NCI-H1092 (cell line): ENCODE measurements around the gene CDH23.

Experiments used
- DNase-seq: peaks from one replicate; lab custom pipeline; 2025; lab: John Stamatoyannopoulos, UW

The CDH23 gene

DNA sequence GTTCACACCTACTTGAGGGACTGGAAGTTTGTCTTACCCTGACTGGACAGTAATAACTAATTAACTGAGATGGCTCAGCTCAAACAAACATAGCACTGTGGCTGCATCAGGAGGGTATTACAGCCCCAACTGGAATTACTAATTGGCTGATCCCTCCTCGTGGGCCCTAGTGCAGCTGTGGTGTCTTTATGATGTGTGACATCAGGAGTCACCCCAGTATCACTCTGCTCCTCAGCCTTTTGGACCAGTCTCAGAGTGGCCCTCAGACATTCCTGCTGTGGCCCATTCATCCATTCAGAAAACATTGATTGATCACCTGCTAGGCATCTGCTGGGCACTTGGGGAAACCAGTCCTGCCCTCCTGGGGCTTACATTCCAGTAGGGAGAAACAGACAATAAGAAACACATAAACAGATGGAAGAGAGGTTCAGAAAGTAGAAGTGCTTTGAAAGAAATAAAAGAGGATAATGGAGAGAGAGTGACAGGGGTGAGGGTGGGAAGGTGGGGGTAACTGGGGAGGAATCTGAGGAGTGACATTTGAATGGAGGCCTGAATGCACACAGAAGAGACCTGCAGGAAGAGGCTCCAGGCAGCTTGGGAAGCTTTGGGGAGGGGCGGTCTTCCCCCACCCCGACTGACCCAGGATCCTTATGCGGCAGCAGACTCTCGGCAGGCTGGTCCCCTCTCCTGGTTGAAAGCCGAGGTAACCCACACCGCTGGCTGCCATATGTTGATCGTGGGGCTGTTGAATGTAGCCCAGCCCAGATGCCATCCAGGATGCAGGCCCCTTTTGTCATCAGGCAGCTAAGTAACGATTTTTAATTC lies 209.7 kb downstream of the CDH23 start:
- DNase-seq, result no peak

DNA sequence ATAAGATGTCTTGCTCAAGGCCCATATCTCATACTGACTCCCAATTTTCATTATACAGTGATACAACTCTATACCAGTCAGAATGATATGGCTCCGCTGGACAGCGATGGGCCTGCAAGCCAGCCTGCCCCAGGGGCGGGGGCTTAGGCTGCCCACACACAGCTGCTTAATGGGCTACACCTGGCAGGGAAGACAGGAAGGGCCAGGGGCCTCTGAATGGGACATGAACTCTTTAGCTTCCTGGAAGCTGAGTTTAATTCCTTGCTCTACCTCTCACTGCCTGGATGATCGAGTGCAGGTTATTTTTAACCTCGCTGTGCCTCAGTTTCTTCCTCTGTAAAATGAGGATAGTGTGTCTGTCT lies 210.3 kb downstream of the CDH23 start:
- no peak for DNase-seq

DNA sequence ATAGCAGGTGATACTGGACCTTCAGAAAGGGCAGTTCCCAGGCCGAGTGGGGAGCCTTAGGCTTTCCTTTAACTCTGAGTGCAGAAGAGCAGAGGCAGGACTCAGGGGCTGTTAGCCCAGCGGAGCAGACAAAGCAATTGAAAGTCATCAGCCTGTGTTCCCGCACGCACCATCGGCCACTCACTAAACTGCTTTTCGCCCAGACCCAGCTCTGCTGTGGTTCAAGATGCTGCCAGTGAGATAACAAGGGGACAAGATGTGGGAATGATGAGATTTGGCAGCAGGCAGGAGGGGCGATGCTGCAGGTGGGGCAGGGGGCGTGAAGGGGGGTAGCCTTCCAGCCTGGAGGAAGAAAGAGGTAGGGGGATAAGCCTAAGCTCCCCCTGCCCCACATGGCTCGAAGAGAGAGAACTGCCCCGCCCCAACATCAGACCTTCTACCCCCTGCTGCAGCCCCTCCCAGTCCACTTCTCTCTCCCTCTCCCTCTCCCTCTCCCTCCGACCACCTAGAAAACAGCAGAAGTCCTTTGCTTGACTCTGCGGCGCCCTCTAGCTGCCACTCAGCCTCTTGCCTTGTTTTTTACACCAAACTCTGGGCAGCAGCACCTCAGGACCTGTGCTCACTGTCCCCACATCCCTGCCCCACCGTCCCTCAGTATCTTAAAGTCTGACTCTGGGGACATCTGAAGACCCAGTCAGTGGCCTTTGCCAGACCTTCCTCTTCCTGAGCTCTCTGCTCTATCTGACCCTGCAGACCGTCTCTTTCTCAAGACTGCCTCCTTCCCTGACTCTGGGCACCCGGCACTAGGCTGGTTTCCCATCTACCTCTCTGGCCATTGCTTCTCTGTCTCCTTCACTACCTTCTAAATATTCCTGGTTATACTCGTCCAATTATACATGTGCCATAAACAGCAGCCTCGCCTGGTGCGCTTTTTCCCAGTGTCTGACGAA lies 212.4 kb downstream of the CDH23 start:
- DNase-seq, result peak; percentile 23

DNA sequence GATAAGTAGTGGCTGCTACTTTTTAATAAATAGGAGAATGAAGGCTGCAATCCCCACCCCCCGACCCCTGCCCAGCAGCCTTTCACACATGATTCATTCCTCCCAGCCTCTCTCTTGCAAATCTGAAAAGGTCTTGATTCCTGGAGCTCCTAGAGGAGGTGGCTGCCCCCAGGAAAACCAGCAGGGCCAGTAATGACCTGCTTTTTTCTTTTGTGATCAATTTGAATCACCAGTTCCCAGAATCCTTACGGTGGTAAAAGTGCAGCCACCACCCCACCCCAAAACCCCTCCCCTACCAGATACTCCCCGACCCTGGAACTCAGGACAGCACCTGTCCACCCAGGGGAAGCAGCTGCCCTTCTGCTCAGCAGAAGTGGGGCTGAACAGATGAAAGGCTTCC lies 213.9 kb downstream of the CDH23 start:
- DNase-seq, result no peak

DNA sequence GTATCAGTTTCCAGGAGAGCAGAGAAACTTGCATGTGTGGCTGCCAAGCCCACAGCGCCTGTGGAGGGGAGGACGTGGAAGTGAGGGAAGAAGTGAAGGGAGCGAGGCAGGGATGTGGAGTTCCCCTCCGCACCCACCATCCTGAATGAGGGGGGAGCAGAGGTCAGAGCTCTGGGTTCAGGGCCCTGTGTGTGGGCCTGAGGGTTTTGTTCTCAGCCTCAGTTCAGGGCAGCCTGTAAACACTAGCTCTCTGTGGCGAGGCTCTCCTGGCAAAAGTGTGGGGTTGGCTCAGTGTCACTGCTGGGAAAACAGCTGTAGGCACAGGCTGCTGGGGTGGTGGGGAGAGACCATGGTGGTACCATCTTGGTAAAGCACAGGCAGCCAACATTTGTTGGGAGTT lies 214.4 kb downstream of the CDH23 start:
- no peak for DNase-seq

DNA sequence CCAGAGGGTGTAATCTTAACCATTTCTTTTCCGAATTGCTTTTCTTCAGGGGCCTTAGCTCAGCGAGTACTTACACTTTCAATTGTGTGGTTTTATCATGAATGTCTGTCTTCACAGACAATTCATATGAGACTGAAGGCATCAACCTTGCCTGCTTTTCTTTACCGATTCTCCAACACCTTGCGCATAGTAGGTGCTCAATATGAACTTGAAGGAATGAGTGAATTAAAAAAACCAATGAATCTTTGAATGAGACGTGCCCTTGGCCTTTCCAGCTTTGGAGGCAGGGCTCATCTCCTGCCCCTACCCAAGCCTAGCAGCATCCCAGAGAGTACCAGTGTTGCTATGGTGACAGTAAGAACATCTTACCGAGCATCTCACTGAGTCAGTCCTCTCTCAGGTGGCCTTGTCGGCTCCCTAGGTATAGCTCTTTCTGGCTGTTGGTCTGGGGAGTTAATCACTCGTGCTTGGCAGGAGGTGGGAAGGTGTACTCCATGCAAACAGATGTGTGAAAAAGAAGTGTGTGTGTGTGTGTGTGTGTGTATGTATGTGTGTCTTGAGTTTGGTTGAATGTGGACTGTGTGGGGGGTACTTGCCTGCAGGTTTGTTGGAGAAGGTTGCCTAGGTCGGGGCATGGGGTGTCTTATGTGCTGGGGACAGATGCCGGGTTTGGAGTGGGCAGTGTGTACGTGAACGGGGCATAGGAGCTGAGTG lies 215.1 kb downstream of the CDH23 start:
- no peak for DNase-seq

DNA sequence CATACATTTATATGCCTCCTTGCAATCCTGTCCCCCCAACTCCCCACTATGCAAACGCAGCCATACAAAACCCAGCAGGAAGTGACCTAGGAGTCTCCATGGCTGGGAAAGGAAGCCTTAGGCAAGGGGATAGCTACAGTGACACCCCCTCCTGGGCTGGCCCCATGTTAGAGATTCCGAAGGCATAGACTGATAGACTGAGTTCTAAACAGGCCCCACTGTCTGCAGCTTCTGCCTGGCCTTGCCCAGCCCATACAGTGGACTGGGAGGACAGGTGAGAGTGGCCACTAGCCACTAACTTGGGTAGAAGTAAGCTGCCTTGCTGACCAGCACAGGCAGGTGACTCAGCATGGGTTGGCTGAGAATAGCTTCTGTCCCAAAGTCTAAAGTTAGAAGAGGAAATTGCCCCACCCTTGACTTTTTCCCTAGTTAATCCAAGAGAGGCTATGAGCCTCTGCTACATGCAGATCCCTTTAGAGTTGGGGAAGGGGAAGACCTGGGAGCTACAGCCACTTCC lies 216.6 kb downstream of the CDH23 start:
- DNase-seq, result no peak

DNA sequence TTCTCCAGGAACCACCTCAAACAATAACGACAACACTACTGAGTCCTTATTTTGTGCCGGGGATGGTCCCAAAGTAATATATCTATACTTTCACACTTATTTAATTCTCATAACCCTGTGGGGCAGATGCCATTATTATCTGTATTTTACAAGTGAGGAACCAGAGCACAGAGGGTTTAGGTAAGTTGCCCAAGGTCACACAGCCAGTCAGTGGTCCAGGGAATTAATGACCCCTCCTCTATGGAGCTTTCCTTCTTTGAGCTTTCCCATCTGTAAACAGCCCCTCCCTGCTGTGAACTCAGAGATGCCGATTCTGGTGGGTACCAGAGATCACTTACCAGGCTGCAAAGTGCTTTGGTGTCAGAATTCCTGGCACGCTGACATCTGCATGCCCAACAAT lies 217.2 kb downstream of the CDH23 start:
- no peak for DNase-seq

DNA sequence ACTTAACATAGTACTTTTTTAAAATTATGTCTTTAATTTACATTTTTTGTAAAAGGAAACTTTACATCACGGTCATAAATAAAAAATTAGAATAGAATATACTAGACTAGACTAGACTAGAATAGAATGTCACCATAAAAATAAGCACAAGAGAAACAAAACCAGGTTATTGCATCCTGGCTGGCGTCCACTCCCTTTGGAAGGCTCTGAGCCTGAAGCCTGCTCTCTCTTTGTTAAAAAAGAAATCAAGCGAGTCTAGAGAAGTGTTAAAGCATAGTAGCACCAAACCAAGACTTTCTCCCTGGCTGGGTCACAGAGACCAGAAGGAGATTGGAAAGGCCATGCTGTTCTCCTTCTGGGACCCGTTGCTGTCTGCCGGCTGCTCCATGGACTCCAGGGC lies 218.2 kb downstream of the CDH23 start:
- DNase-seq, result no peak

DNA sequence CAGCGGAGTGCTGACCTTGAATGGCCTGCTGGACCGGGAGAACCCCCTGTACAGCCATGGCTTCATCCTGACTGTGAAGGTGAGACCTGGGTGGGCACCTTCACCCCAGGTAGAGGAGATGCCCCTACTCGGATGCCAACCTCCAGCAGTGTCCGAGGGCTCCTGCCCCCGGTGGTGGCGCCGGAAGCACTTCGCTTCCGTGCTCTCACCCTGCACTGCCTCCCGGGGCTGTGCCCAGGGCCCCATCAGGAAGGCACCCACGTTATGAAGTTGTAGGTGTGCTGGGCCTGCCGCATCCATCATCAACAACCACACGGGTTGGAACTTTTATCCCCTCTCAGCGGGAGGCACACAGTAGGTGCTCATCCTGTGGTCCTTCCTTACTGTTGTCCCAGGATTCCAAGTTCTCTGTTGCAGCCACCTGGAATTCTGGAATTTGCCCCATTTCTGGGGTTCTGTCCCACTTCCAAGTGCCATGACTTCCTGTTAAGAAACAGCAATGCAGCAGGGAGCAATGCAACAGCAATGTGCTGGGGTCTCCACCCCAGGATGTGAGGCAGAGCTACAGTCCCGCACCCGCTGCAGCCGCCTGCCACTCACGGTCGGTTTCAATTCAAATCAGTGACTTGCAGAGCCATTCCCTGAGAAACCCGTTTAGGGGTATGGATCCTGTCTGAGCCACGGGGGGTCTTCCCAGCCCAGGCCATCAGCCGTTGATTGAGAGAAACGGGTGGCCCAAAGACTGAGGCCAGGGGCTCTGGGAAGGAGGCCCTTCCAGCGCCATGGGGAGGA lies 219.0 kb downstream of the CDH23 start:
- DNase-seq, result no peak

DNA sequence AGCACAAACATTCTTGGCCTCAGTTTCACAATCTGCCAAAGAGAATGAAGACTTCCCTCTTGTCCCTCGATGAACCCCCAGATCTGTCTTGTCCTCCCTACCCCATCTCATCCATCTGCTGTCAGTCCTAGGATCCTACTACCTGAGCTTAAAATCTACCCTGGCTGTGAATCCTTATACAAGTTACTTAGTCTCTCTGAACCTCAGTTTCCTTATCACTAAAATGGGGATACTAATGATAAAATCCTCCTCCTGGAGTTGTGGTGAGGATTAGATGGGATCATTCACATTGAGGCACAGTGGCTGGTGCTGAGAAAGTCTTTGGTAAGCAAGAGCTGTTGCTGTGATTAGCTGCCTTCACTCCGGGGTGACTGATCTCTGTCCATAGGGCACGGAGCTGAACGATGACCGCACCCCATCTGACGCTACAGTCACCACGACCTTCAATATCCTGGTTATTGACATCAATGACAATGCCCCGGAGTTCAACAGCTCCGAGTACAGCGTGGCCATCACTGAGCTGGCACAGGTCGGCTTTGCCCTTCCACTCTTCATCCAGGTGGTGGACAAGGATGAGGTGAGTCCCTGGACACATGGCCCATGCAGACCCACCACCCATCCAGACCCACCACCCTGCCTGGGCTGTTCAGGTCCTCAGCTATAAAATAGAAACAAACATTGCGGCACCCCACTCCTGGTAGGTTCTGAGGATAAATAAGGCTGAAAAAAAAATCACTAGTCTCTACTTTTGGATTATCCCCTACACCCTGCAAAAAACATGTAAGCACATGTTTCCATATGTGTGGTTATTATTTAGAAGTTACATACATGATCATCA lies 220.3 kb downstream of the CDH23 start:
- no peak for DNase-seq

DNA sequence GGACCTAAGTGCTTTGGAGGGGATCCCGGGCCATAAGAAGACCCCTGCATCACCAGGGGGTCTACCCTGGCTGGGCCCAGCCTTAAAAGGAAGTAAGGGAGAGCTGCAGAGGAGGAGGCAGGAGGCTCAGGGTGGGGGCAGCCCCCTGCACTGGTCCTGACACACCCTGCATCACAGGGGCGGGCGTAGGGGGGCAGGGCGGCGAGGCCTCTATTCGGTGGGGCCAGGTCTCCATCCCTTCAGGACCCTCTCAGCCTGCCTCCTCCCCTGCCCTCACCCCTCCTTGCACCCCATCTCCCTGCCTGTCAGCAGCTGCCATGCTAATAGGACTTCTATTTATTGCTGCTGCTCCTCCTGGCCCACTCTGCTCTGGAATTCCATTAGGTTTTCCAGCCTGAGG lies 221.5 kb downstream of the CDH23 start:
- DNase-seq, result no peak

DNA sequence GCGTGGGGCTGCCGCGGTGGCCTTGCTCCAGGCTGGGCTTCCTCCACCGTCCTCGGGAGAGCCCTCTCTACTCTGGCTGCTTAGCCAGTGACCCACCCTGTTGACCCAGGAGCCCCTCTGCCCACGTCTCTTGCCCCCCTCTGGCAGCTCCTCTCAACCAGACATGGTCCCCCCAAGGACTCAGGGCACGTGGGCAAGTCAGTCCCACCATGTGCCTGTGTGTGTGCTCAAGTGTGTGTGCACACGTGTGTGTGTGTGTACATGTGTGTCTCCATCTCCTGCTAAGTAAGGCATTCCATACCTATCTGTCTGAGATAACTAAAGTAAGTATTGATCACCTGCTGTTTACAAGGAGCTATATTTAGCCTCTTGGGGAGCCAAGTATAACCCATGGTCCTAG lies 221.9 kb downstream of the CDH23 start:
- no peak for DNase-seq

DNA sequence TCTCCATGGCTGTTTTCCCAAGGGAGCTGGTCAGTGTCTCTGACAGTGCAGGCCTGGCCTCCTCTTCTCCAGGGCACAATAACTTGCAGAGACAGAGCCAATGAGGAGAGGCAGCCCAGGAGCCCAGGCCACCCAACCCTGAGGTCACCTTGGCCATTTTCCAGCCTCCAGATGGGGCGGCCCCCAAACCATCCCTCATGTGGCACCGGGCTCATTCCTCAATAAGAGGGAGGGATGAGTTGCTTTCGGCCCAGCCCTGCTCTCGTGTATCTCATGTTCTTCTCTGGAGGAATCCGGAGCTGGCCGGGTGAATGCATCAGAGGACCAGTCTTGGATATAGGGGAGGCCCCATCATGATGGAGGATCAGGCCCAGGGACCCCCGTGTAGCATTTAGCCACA lies 223.9 kb downstream of the CDH23 start:
- no peak for DNase-seq

DNA sequence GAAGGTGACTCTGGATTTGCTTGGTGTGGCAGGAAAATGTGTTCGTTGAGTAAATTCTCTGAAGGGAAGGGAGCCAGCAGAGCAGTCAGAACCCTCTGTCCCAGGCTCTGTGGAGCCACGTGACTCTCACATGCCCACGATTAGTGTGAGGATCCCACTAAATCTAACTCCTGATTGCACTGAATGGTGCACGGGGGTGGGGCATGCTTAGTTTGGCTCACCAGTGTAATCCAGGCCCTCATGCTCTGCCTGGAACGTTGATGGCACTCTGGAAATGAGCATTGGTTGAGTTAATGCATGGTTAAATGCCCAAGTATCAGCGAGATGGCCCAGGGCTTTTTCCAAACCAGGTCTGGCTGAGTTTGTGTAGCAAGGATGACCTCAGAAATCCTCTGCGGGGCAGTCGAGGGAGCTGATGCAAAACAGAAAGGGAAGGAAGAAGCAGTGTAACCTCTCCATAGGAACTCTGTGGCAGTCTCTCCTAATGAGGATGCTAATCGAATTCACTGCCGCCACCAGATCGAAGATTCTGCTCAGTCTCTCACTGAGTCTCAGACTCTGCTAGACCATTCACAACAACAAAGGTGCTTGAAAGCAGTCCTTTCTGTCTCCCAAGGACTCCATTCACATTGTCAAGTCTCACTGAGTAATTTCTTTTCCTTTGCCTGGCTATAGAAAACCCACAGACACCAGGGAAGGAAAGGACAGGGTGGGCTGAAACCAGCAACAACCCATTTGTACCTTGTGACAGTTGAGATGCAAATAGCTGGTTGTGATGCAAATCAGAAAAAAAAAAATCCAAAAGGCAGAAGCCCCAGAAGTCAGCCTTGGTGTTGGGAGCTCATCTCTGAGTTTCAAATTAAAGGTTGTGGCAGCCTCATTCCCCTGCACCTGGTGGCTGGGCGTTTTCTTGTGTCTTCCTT lies 224.8 kb downstream of the CDH23 start:
- DNase-seq, result no peak

DNA sequence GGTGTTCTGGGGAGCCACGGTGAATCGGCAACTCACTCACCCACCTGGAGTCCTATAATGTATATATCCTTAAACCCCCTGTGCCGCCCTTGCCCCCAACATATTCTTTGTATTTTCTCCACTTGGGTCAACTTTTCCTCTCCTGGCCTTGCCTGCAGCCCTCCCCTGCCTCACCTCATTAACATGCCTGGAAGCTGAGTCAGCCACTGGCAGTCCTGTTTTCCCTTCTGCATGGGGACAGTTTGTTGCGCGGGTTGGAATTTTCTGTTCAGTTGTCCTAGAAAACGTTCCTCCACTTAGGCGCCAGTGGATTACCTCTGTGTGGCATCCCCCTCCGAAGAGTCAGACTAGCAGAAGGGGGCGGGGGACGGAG lies 225.4 kb downstream of the CDH23 start:
- no peak for DNase-seq

DNA sequence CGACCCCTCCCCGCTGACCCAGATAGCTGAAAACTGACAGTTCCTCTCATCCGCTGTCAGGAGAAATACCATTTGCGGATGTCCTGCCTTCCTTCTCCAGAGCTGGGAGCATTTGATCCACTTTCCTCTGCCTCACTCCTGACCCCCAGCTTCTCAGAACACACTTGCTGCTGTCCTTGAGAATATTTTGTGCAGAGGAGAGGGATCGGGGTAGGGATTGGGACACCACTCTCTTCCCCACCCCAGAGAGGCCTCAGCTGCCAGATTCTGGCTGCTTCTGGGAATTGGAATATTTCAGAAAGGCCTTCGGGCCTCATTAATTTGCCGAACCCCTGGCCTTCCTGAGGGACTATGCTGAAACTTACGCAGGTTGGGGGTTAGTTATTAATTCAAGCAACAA lies 225.9 kb downstream of the CDH23 start:
- DNase-seq, result no peak

DNA sequence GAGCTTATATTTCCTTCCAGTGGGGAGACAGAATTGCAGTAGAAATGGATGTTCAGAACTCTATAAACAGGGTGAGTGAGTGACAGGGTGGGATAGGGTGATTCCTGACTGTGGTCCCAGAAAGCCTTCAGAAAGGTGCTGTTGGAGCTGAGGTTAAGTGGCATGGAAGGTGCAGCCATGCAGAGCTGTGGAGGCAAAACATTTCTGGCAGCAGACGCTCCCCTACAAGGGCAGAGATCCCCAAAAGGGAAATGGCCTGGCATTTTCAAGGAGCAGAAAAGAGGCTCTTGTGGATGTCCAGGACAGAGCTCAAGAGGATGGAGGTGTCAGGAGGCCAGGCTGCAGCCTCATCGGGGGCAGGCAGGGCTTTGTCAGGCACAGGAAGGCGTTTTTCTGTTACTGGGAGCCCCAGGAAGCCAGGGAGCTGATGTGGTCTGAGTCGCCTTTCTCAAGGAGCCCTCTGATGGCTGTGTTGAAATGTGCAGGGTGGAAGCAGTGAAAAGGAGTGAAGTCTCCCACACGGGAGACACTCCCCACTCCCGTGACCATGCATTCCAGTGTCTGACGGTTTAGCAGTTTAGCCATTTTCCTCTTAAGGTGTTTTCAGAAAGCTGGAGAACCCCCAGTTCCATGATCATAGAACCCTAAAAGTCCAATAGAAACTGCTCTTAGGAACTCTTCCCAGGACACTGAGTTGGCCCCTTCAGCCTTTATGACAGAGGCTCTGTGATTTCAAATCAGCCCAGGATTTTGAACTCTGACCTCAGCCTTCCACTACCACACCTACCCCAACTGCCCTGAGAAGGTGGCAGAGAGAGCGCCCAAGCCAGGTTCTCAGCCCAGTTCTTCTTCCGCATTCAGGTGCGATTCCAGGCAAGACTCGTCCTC lies 226.6 kb downstream of the CDH23 start:
- no peak for DNase-seq

DNA sequence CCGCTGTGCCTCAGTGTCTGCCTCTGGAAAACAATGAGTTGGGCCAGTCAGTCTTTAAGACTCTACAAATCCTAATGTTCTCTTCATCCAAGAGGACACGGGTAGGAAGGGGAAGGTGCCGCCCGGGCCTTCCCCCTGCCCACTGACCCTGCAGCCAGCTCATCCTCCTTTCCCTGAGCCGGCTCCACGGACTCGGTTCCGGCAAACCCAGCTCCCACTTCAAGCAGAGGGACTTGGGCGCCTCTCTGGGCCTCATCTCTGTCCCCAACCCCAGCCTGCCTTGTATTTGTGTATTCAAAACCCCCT lies 227.2 kb downstream of the CDH23 start:
- DNase-seq, result no peak
